Colonic mucosa (tissue), 4 donors: ENCODE measurements around the gene MAPRE3. TPM values are rescaled to one million over a fixed set of nuclear protein-coding genes. Genes with fewer than 3 reads are reported as not detected.

Experiments
- DNase-seq: peaks from one replicate; pipeline ENCODE4 v3.0.0-alpha.2; 2020
- H3K27ac ChIP-seq: fragments of 200-600 bp; one replicate; pipeline ENCODE4 v1.8.0; 2021
- H3K27me3 ChIP-seq: fragments of 200-600 bp; one replicate; pipeline ENCODE4 v1.8.0; 2021
- H3K36me3 ChIP-seq: fragments of 200-600 bp; one replicate; pipeline ENCODE4 v1.8.0; 2021
- H3K4me1 ChIP-seq: fragments of 200-600 bp; one replicate; pipeline ENCODE4 v1.8.0; 2021; ENCODE audit warnings: mild to moderate bottlenecking
- H3K4me3 ChIP-seq: fragments of 200-600 bp; one replicate; pipeline ENCODE4 v1.8.0; 2021
- H3K9ac ChIP-seq, 2 donors: one replicate each; pipeline ENCODE4 v1.7.0; 2013; ENCODE audit warnings: control low read depth in 2 of 2, low read depth in 2 of 2, low read length in 2 of 2
- H3K9me3 ChIP-seq: fragments of 200-600 bp; one replicate; pipeline ENCODE4 v1.8.0; 2021
- intact Hi-C: fragments of 100-400 bp; cut with DNase I; formaldehyde crosslinking; loops from one replicate; pipeline ENCODE4 v1.14.1; 2022
- total RNA-seq, 2 donors: library from RNA; stranded (reverse); fragmentation: NEBNext Ultra II Directional in 1 of 2; extraction: Animal tissue kit (Norgen Biotek cat#: 25700) in 1 of 2; gene quantifications; one replicate each; pipeline ENCODE4 v1.2.1, GENCODE V29; 2021
- TF ChIP-seq, protein P1 (sequence below): fragments of 200-600 bp; IDR thresholded peaks from one replicate; pipeline ENCODE4 v1.8.0; 2022; ENCODE audit warnings: antibody characterized with exemption, mild to moderate bottlenecking
- donor health status: healthy.
- donor health status: DM: no; HTN: no; CAD: no.
- donor health status: DM: no; HTN: no; CAD: no.

Gene MAPRE3
- total RNA-seq, 2 donors from 2014 or later = 21.6 to 22.0 TPM

DNA sequence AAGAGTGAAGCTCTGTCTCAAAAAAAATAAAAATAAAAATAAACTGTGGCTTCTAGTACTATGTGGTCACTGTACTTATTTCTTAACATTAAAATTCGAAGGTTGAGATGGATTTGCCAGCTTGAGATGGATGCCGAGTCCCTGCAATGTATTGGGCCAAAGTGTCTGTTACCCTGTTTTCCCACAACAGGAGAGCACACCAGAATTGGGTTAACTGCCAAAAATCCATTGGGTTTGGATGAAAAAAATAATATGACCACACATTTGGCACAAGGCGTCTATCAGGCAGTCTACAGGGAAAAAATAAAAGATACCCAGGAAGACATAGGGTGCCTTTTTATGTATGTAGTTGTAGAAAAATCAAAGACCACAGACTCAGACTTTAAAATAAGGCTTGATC is 19.2 kb upstream of the MAPRE3 start:
- no peaks in the 10 kb centered on the region for H3K9me3 ChIP-seq
- intact Hi-C loops = no loop called here
- H3K27ac ChIP-seq = no peak overlapping the region
- H3K36me3 ChIP-seq = no peaks in the 10 kb centered on the region
- H3K9ac ChIP-seq = no peak overlapping the region
- TF ChIP-seq, protein P1, sequence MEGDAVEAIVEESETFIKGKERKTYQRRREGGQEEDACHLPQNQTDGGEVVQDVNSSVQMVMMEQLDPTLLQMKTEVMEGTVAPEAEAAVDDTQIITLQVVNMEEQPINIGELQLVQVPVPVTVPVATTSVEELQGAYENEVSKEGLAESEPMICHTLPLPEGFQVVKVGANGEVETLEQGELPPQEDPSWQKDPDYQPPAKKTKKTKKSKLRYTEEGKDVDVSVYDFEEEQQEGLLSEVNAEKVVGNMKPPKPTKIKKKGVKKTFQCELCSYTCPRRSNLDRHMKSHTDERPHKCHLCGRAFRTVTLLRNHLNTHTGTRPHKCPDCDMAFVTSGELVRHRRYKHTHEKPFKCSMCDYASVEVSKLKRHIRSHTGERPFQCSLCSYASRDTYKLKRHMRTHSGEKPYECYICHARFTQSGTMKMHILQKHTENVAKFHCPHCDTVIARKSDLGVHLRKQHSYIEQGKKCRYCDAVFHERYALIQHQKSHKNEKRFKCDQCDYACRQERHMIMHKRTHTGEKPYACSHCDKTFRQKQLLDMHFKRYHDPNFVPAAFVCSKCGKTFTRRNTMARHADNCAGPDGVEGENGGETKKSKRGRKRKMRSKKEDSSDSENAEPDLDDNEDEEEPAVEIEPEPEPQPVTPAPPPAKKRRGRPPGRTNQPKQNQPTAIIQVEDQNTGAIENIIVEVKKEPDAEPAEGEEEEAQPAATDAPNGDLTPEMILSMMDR = no peak
- DNase-seq = no peak
- no peak overlapping the region for H3K4me3 ChIP-seq
- H3K27me3 ChIP-seq = no peaks in the 10 kb centered on the region
- H3K4me1 ChIP-seq = no peaks in the 10 kb centered on the region

DNA sequence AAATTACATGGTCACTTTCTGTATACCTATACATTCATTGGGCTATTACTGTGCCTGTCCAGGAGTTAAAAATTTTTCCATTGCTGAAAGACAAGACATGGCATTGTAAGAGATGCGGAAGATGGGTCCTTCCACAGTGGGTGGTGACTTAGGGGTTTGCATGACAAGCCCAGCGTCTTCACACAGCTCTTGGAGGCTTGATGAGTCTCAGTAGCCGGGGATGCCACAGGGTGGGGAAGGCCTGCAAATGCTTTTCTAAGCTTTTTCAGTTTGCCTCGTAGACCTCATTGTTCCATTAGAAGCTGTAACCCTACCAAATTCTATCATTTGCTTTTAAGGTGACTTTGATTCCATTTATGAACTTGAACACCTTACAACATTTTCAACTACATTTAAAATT is 18.1 kb upstream of the MAPRE3 start:
- H3K4me3 ChIP-seq = no peak overlapping the region
- H3K27me3 ChIP-seq = no peaks in the 10 kb centered on the region
- no peaks in the 10 kb centered on the region for H3K4me1 ChIP-seq
- TF ChIP-seq, protein P1 = no peak
- H3K9me3 ChIP-seq = no peaks in the 10 kb centered on the region
- H3K9ac ChIP-seq = no peak overlapping the region
- H3K27ac ChIP-seq = no peak overlapping the region
- DNase-seq = no peak
- intact Hi-C loops = no loop called here
- H3K36me3 ChIP-seq = no peaks in the 10 kb centered on the region

DNA sequence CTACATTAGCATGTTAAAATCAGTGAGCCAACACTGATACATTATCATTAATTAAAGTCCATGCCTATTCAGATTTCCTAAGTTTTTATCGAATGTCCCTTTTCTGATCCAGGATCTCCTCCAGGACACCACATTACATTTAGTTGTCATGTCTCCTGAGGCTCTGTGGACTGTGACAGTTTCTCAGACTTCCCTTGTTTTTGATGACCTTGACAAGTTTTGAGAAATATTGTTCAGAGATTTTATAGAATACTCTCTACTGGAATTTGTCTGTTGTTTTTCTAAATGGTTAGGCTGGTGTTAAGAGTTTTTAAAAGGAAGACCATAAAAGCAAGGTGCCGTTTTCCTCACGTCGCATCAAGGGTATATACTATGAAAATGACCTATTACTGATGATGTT is 16.3 kb upstream of the MAPRE3 start:
- intact Hi-C loops = no loop called here

DNA sequence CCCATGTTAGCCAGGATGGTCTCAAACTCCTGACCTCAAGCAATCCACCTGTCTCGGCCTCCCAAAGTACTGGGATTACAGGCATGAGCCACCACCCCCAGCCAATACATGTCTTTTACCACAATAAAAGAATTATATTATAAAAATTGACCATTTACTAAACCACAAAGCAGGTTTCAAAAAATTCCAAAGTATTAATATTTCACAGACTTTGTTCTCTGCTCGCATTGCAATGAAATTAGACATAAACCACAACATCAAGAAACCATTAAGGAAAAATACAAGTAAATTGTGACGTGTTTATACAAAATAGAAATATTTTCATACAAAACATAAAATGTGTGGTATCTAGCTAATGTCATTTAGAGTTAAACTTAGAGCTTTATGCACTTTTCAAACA is 13.4 kb upstream of the MAPRE3 start:
- Histone ChIP-seq H3K4me3 (no peak overlapping the region), H3K4me1 (no peaks in the 10 kb centered on the region), H3K9me3 (no peaks in the 10 kb centered on the region), H3K27ac (no peak overlapping the region), H3K27me3 (no peaks in the 10 kb centered on the region), H3K9ac (no peak overlapping the region), H3K36me3 (no peaks in the 10 kb centered on the region)
- TF ChIP-seq, protein P1 = no peak
- intact Hi-C loops = no loop called here
- DNase-seq = no peak

More for the DNA sequence above, 16.3 kb upstream of the MAPRE3 start:
- H3K4me3 ChIP-seq = no peak overlapping the region
- no peaks in the 10 kb centered on the region for H3K27me3 ChIP-seq
- no peaks in the 10 kb centered on the region for H3K4me1 ChIP-seq
- no peak for DNase-seq
- H3K9ac ChIP-seq = no peak overlapping the region
- no peaks in the 10 kb centered on the region for H3K9me3 ChIP-seq
- H3K27ac ChIP-seq = no peak overlapping the region
- TF ChIP-seq, protein P1 = no peak
- H3K36me3 ChIP-seq = no peaks in the 10 kb centered on the region

DNA sequence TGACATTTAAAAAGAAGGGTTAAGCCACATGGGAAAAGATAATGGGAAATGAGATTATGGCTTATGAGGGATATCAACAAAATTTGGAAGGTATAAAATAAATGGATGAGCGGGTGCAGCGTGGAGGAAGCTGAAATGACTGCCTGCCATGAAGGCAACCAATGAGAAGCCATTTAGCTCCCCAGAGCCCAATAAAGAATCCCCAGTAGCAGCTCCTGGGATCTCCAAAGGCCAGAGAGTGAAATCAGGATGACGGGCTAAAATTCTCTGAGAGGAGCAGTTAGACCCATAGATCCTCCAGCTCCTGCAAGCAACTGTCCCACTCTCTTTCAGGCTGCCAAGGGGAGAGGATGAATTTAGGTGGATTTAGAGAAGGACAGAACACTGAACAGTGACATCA is 12.9 kb upstream of the MAPRE3 start:
- H3K36me3 ChIP-seq = no peaks in the 10 kb centered on the region
- DNase-seq = no peak
- H3K9ac ChIP-seq = no peak overlapping the region
- no peaks in the 10 kb centered on the region for H3K9me3 ChIP-seq
- no peak overlapping the region for H3K27ac ChIP-seq
- H3K4me1 ChIP-seq = no peaks in the 10 kb centered on the region
- intact Hi-C loops = no loop called here
- TF ChIP-seq, protein P1 = no peak
- no peak overlapping the region for H3K4me3 ChIP-seq
- no peaks in the 10 kb centered on the region for H3K27me3 ChIP-seq

DNA sequence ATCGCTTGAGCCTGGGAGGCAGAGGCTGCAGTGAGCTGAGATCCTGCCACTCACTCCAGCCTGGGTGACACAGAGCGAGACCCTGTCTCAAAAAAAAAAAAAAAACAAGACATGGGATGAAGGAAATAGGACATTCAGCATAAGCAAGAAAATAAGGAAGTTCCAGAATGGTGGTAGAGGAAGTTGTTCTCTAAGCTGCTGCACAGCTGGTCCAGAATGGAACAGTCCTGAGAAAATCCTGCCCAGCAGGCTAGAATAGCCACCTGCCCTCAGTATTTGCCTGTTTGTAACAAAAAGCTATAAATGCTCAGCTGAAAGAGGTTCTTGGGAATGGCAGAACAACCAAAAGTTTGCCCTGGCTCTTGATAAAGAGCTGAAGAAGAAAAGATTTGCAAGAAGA is 11.1 kb upstream of the MAPRE3 start:
- no peaks in the 10 kb centered on the region for H3K27me3 ChIP-seq

More for the DNA sequence above, 11.1 kb upstream of the MAPRE3 start:
- DNase-seq = no peak
- TF ChIP-seq, protein P1 = no peak
- no peaks in the 10 kb centered on the region for H3K9me3 ChIP-seq
- no peak overlapping the region for H3K4me3 ChIP-seq
- no peaks in the 10 kb centered on the region for H3K36me3 ChIP-seq
- H3K27ac ChIP-seq = no peak overlapping the region
- intact Hi-C loops = no loop called here
- no peaks in the 10 kb centered on the region for H3K4me1 ChIP-seq
- H3K9ac ChIP-seq = no peak overlapping the region
